Measurements from ENCODE around the gene ZNF687.
A peak's percentile ranks its signal among the peaks of the same experiment; 100 is the strongest.

GRCh38 chr1:151251656-151252470 lies 30.2 kb upstream of the ZNF687 start:
- TF ChIP-seq SMC3 (IDR thresholded peaks at IDR 0.05; ENCODE audit: low read depth, low read length), result peak; percentile 62
- TF ChIP-seq, protein P1, sequence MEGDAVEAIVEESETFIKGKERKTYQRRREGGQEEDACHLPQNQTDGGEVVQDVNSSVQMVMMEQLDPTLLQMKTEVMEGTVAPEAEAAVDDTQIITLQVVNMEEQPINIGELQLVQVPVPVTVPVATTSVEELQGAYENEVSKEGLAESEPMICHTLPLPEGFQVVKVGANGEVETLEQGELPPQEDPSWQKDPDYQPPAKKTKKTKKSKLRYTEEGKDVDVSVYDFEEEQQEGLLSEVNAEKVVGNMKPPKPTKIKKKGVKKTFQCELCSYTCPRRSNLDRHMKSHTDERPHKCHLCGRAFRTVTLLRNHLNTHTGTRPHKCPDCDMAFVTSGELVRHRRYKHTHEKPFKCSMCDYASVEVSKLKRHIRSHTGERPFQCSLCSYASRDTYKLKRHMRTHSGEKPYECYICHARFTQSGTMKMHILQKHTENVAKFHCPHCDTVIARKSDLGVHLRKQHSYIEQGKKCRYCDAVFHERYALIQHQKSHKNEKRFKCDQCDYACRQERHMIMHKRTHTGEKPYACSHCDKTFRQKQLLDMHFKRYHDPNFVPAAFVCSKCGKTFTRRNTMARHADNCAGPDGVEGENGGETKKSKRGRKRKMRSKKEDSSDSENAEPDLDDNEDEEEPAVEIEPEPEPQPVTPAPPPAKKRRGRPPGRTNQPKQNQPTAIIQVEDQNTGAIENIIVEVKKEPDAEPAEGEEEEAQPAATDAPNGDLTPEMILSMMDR (IDR thresholded peaks at IDR 0.05), result peak; percentile 96
